Measurements from ENCODE around the gene GTF3C5. TPM values are rescaled to one million over a fixed set of nuclear protein-coding genes. Genes with fewer than 3 reads are reported as not detected.
"Not testable (repeated sequence)": the region's sequence is repeated elsewhere in the genome, so short reads cannot be mapped to it uniquely, and the experiment has no call there.

The GTF3C5 gene
- total and polyA plus RNA-seq, 2 experiments from 2014 or later, result 52.5 to 66.0 TPM

DNA sequence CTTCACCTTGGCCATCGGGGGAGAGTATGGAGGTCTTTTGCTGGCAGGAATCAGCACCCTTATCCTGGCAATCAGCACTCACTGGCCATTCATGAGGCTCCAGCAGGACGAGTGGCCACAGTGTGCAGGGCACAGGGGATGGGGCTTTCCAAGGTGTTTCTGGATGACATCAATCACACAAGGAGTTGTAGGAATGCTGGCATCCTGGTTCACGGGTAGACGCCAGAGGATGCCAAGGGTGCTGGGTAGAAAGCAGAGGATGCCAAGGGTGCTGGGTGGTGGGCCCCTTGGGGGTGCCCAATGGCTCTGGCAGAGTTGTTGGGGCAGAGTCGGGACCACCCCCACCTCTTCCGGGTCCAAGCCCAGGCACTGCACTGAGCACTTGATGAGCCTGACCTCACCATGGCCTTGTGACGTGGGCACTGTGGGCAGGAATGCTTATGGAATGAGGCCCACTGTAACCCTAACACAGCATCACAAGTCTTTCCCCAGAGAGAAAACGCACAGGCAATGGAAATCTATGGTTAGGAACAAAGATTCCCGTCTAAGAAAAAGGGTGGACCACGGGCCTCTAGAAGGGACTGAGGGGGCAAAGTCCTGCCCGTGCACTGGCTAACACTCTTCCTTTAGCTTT is 60.1 kb downstream of the GTF3C5 start:
- Histone ChIP-seq H3K36me3 (replicated peaks; ENCODE audit: insufficient read depth, low read depth) (no peaks in the 10 kb centered on the region), H2AFZ (no peak overlapping the region), H3K4me3 (no peak overlapping the region), H3K9me3 (ENCODE audit: low read depth) (no peaks in the 10 kb centered on the region), H3K27ac (no peak overlapping the region), H3K27me3 (no peaks in the 10 kb centered on the region), H4K20me1 (ENCODE audit: insufficient read depth, poor library complexity, severe bottlenecking) (no peaks in the 10 kb centered on the region), H3K4me1 (ENCODE audit: insufficient read depth) (no peaks in the 10 kb centered on the region), H3K79me2 (no peaks in the 10 kb centered on the region), H3K9me2 (replicated peaks; ENCODE audit: insufficient read depth) (no peaks in the 10 kb centered on the region), H3K4me2 (no peak overlapping the region)
- DNase-seq (ENCODE audit: low spot score), result no peak
- TF ChIP-seq EZH2phosphoT487 (IDR thresholded peaks at IDR 0.05; ENCODE audit: low read depth, severe bottlenecking, unreplicated experiment) (no peak), EZH2 (IDR thresholded peaks at IDR 0.05; ENCODE audit: borderline replicate concordance) (no peak)
- TF ChIP-seq, protein P1, sequence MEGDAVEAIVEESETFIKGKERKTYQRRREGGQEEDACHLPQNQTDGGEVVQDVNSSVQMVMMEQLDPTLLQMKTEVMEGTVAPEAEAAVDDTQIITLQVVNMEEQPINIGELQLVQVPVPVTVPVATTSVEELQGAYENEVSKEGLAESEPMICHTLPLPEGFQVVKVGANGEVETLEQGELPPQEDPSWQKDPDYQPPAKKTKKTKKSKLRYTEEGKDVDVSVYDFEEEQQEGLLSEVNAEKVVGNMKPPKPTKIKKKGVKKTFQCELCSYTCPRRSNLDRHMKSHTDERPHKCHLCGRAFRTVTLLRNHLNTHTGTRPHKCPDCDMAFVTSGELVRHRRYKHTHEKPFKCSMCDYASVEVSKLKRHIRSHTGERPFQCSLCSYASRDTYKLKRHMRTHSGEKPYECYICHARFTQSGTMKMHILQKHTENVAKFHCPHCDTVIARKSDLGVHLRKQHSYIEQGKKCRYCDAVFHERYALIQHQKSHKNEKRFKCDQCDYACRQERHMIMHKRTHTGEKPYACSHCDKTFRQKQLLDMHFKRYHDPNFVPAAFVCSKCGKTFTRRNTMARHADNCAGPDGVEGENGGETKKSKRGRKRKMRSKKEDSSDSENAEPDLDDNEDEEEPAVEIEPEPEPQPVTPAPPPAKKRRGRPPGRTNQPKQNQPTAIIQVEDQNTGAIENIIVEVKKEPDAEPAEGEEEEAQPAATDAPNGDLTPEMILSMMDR (IDR thresholded peaks at IDR 0.05; ENCODE audit: poor library complexity), result no peak
- WGBS (ENCODE audit: low lambda C conversion rate, missing lambda C conversion rate), result 88% methylated on average over 11 of the region's 11 CpGs

DNA sequence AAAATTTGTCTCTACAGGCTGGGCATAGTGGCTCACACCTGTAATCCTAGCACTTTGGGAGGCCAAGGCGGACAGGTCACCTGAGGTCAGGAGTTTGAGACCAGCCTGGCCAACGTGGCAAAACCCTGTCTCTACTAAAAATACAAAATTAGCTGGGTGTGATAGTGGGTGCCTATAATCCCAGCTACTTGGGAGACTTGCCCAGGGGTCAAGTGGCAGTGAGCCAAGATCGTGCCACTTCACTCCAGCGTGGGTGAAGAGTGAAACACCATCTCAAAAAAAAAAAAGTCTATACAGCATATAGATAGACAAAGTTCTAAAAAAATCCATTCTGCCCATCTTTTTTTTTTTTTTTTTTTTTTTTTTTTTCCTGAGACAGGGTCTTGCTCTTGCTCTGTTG is 63.6 kb downstream of the GTF3C5 start:
- not testable (repeated sequence) for H3K4me2 ChIP-seq; H3K27me3 ChIP-seq; H2AFZ ChIP-seq; H3K4me1 ChIP-seq (ENCODE audit: insufficient read depth); DNase-seq (ENCODE audit: low spot score); H3K79me2 ChIP-seq; H3K4me3 ChIP-seq; H3K27ac ChIP-seq; H3K9me2 ChIP-seq (replicated peaks; ENCODE audit: insufficient read depth); H3K36me3 ChIP-seq (replicated peaks; ENCODE audit: insufficient read depth, low read depth); H4K20me1 ChIP-seq (ENCODE audit: insufficient read depth, poor library complexity, severe bottlenecking); H3K9me3 ChIP-seq (ENCODE audit: low read depth)
- 100% methylated on average over 4 of the region's 4 CpGs for WGBS (ENCODE audit: low lambda C conversion rate, missing lambda C conversion rate)

DNA sequence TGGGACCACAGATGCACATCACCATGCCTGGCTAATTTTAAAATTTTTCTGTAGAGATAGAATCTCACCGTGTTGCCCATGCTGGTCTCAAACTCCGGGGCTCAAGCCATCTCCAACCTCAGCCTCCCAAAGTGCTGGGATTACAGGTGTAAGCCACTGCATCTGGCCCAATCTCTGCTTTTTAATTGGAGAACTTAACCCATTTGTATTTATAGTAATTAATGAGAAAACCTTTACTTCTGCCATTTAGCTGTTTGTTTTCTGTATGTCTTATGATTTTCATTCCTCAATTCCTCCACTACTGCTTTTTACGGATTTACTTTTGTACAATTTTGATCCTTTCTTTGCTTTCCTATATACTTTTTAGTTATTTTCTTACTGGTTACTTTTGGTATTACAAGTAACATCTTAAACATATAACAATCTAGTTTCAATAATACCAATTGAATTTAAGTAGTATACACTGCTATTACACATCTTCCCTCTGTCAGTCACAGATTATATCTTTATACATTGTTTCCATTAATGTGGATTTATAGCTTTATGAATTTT is 64.1 kb downstream of the GTF3C5 start:
- Histone ChIP-seq H3K79me2 (no peaks in the 10 kb centered on the region), H2AFZ (no peak overlapping the region), H3K9me3 (ENCODE audit: low read depth) (no peaks in the 10 kb centered on the region), H3K4me2 (no peak overlapping the region), H3K4me3 (no peak overlapping the region), H3K36me3 (replicated peaks; ENCODE audit: insufficient read depth, low read depth) (peaks cover 3% of the 10 kb centered on the region), H3K27ac (no peak overlapping the region), H3K9me2 (replicated peaks; ENCODE audit: insufficient read depth) (no peaks in the 10 kb centered on the region), H3K4me1 (ENCODE audit: insufficient read depth) (no peaks in the 10 kb centered on the region), H3K27me3 (no peaks in the 10 kb centered on the region), H4K20me1 (ENCODE audit: insufficient read depth, poor library complexity, severe bottlenecking) (no peaks in the 10 kb centered on the region)
- no peak for DNase-seq (ENCODE audit: low spot score)
- WGBS (ENCODE audit: low lambda C conversion rate, missing lambda C conversion rate), result 98% methylated on average over 3 of the region's 3 CpGs
- no peak for TF ChIP-seq EZH2 (IDR thresholded peaks at IDR 0.05; ENCODE audit: borderline replicate concordance)
- TF ChIP-seq EZH2phosphoT487 (IDR thresholded peaks at IDR 0.05; ENCODE audit: low read depth, severe bottlenecking, unreplicated experiment), result no peak
- TF ChIP-seq, protein P1 (IDR thresholded peaks at IDR 0.05; ENCODE audit: poor library complexity), result no peak

DNA sequence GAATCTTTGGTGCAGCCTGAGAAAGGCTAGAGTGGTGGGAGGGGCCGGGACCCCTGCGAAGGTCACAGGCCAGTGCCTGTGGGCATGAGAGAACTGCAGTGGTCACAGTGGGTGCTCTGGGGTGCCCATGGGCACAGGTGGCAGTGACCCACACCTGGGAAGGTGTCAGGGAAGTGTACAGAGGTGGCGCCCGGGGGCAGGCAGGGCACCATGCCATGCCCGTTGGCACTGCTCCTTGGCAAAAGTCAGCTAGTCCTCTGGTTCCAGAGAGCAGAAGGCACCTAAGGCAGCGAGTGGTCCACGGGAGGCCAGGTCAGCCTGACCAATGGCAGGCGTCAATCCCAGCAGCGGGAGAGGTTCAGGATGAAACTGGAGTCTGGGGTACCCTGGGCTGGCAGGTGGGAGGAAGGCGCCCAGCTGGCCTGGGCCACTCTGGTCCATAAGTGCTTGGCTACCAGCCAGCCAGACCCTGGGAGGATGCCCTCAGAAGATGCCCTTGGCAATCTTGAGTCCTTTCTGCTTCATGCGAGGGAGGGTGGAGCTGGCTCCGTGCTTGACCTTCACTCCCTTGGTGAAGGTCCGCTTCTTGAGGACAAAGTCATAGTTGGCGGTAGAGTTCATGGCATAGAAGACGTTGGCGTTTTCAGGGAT is 67.4 kb downstream of the GTF3C5 start:
- Histone ChIP-seq H3K27me3 (no peaks in the 10 kb centered on the region), H3K27ac (no peak overlapping the region), H3K4me1 (ENCODE audit: insufficient read depth) (no peaks in the 10 kb centered on the region), H4K20me1 (ENCODE audit: insufficient read depth, poor library complexity, severe bottlenecking) (no peaks in the 10 kb centered on the region), H3K9me2 (replicated peaks; ENCODE audit: insufficient read depth) (no peaks in the 10 kb centered on the region), H3K4me3 (no peak overlapping the region), H3K79me2 (no peaks in the 10 kb centered on the region), H3K36me3 (replicated peaks; ENCODE audit: insufficient read depth, low read depth) (peaks cover 3% of the 10 kb centered on the region), H3K9me3 (ENCODE audit: low read depth) (no peaks in the 10 kb centered on the region), H3K4me2 (no peak overlapping the region), H2AFZ (no peak overlapping the region)
- TF ChIP-seq, protein P1 (IDR thresholded peaks at IDR 0.05; ENCODE audit: poor library complexity), result no peak
- no peak for TF ChIP-seq EZH2 (IDR thresholded peaks at IDR 0.05; ENCODE audit: borderline replicate concordance)
- no peak for TF ChIP-seq EZH2phosphoT487 (IDR thresholded peaks at IDR 0.05; ENCODE audit: low read depth, severe bottlenecking, unreplicated experiment)
- no peak for DNase-seq (ENCODE audit: low spot score)
- WGBS (ENCODE audit: low lambda C conversion rate, missing lambda C conversion rate), result 93% methylated on average over 16 of the region's 16 CpGs

All from hepatocyte (in vitro differentiated cells).